Jurkat, Clone E6-1 (cell line): ENCODE data around the gene MTTP. TPM values are rescaled to one million over a fixed set of nuclear protein-coding genes. Genes with fewer than 3 reads are reported as not detected.
A peak's percentile ranks its signal among the peaks of the same experiment; 100 is the strongest.
"Not testable (repeated sequence)": the region's sequence is repeated elsewhere in the genome, so short reads cannot be mapped to it uniquely, and the experiment has no call there.

Source experiments
- DNase-seq: peaks from one replicate; pipeline ENCODE4 v3.0.0-alpha.2; 2011; ENCODE audit warnings: low read depth, low spot score
- H3K4me3 ChIP-seq: 2 replicates; pipeline ENCODE4 v1.5.1; 2011; ENCODE audit warnings: mild to moderate bottlenecking, low read length, control low read depth, moderate library complexity
- polyA plus RNA-seq: library from polyadenylated mRNA; unstranded; fragments of >200 nt; gene quantifications from one replicate; pipeline ENCODE4 v1.2.1, GENCODE V29; 2012; ENCODE audit warnings: missing spikeins; ENCODE audit not compliant: insufficient read length, insufficient read depth

The MTTP gene
- not detected for polyA plus RNA-seq

GRCh38 chr4:99574530-99575324 lies at the start of gene MTTP:
Gene MTTP (plus strand): TSS chr4:99574824. CDS start chr4:99574910, 86 bp downstream.
- H3K4me3 ChIP-seq, result no peak within 1 kb of the TSS

GRCh38 chr4:99529228-99529627 lies 45.4 kb upstream of the MTTP start:
- DNase-seq, result no peak
- H3K4me3 ChIP-seq, result no peak overlapping the region

More at GRCh38 chr4:99574530-99575324, at the start of gene MTTP:
- DNase-seq, result no peak

- H3K4me3 ChIP-seq, result no peak overlapping the region
- no peak for DNase-seq
Measured at GRCh38 chr4:99529956-99530355, 44.7 kb upstream of the MTTP start.

- not testable (repeated sequence) for H3K4me3 ChIP-seq, DNase-seq
Measured at GRCh38 chr4:99534699-99535098, 39.9 kb upstream of the MTTP start.

- H3K4me3 ChIP-seq, result no peak overlapping the region
- DNase-seq, result no peak
Measured at GRCh38 chr4:99536271-99536670, 38.4 kb upstream of the MTTP start.

- no peak overlapping the region for H3K4me3 ChIP-seq
- no peak for DNase-seq
Measured at GRCh38 chr4:99536848-99537247, 37.8 kb upstream of the MTTP start.

GRCh38 chr4:99537674-99538073 lies 37.0 kb upstream of the MTTP start:
- H3K4me3 ChIP-seq, result no peak overlapping the region
- no peak for DNase-seq

- DNase-seq, result no peak
Measured at GRCh38 chr4:99540277-99540939, 34.2 kb upstream of the MTTP start.

GRCh38 chr4:99552872-99553271 lies 21.8 kb upstream of the MTTP start:
- H3K4me3 ChIP-seq, result no peak overlapping the region
- DNase-seq, result no peak

More at GRCh38 chr4:99540277-99540939, 34.2 kb upstream of the MTTP start:
- no peak overlapping the region for H3K4me3 ChIP-seq

- peak; percentile 96 for DNase-seq
- peak within 1 kb of the TSS; percentile 66 for H3K4me3 ChIP-seq
Measured at GRCh38 chr4:99563310-99564186, 11.1 kb upstream of the MTTP start, which contains the start of gene TRMT10A. Gene TRMT10A (minus strand): TSS chr4:99564039. CDS start chr4:99559338, 4,701 bp downstream.

GRCh38 chr4:99564921-99565320 lies 9.7 kb upstream of the MTTP start:
- H3K4me3 ChIP-seq, result no peak overlapping the region
- DNase-seq, result no peak

- no peak for DNase-seq
- no peak overlapping the region for H3K4me3 ChIP-seq
Measured at GRCh38 chr4:99571883-99572282, 2.7 kb upstream of the MTTP start.

- no peak for DNase-seq
- H3K4me3 ChIP-seq, result no peak overlapping the region
Measured at GRCh38 chr4:99572527-99573240, 1.9 kb upstream of the MTTP start.

GRCh38 chr4:99573735-99574368 lies 772 bp upstream of the MTTP start:
- no peak overlapping the region for H3K4me3 ChIP-seq
- no peak for DNase-seq

GRCh38 chr4:99578714-99579113 lies 4.1 kb downstream of the MTTP start:
- H3K4me3 ChIP-seq, result no peak overlapping the region
- DNase-seq, result no peak

- DNase-seq, result no peak
- H3K4me3 ChIP-seq, result no peak overlapping the region
Measured at GRCh38 chr4:99585516-99585915, 10.9 kb downstream of the MTTP start.

- no peak overlapping the region for H3K4me3 ChIP-seq
- no peak for DNase-seq
Measured at GRCh38 chr4:99586322-99586721, 11.7 kb downstream of the MTTP start.

GRCh38 chr4:99586797-99587196 lies 12.2 kb downstream of the MTTP start:
- DNase-seq, result no peak
- no peak overlapping the region for H3K4me3 ChIP-seq
